DOHH2 (cell line): ENCODE data around the gene GFI1.

ENCODE experiments used
- H3F3A ChIP-seq: fragments of 200-600 bp; sonication (generic), shearing (Covaris generic); 2 replicates; pipeline ENCODE4 v1.6.0; 2016; ENCODE audit warnings: antibody characterized with exemption, mild to moderate bottlenecking; ENCODE audit not compliant: control insufficient read depth, insufficient read depth
- H3K27ac ChIP-seq: fragments of 200-600 bp; sonication (generic); 2 replicates; pipeline ENCODE4 v1.5.1; 2014; ENCODE audit warnings: low read depth, mild to moderate bottlenecking, low read length, moderate library complexity
- H3K27me3 ChIP-seq: fragments of 200-600 bp; sonication (generic); 2 replicates; pipeline ENCODE4 v1.6.1; 2014; ENCODE audit warnings: mild to moderate bottlenecking, low read length, mixed read lengths; ENCODE audit not compliant: control insufficient read depth
- H3K36me3 ChIP-seq: fragments of 200-600 bp; sonication (generic); 2 replicates; pipeline ENCODE4 v1.6.1; 2014; ENCODE audit warnings: mild to moderate bottlenecking, low read length, moderate library complexity, mixed read lengths; ENCODE audit not compliant: control insufficient read depth
- H3K4me1 ChIP-seq: fragments of 200-600 bp; sonication (generic); 2 replicates; pipeline ENCODE4 v1.6.1; 2014; ENCODE audit warnings: mild to moderate bottlenecking, low read length, mixed read lengths; ENCODE audit not compliant: control insufficient read depth
- H3K4me2 ChIP-seq: fragments of 200-600 bp; sonication (generic); 2 replicates; pipeline ENCODE4 v1.6.0; 2014; ENCODE audit warnings: mild to moderate bottlenecking, low read length, moderate library complexity
- H3K4me3 ChIP-seq: fragments of 200-600 bp; sonication (generic); 2 replicates; pipeline ENCODE4 v1.5.1; 2014; ENCODE audit warnings: mild to moderate bottlenecking, low read length, mixed read lengths
- H3K79me2 ChIP-seq: fragments of 200-600 bp; sonication (generic); 2 replicates; pipeline ENCODE4 v1.6.1; 2014; ENCODE audit warnings: mild to moderate bottlenecking, low read length, mixed read lengths; ENCODE audit not compliant: control insufficient read depth
- H3K9me2 ChIP-seq: fragments of 200-600 bp; sonication (generic); replicated peaks from 2 replicates; pipeline ENCODE4 v1.6.1; 2014; ENCODE audit warnings: mild to moderate bottlenecking, low read length, mixed read lengths; ENCODE audit not compliant: control insufficient read depth
- H3K9me3 ChIP-seq: fragments of 200-600 bp; sonication (generic); 2 replicates; pipeline ENCODE4 v1.6.1; 2014; ENCODE audit warnings: antibody characterized with exemption, low read length, mixed read lengths; ENCODE audit not compliant: control insufficient read depth, insufficient read depth
- H4K20me1 ChIP-seq: fragments of 200-600 bp; sonication (generic); 2 replicates; pipeline ENCODE4 v1.6.0; 2014; ENCODE audit warnings: low read depth, mild to moderate bottlenecking, antibody characterized with exemption, low read length, moderate library complexity; ENCODE audit not compliant: control insufficient read depth, insufficient read depth
- EZH2phosphoT487 ChIP-seq: fragments of 200-600 bp; sonication (generic); IDR thresholded peaks from 2 replicates; pipeline ENCODE4 v1.6.1; 2017; ENCODE audit warnings: borderline replicate concordance, mild to moderate bottlenecking, antibody characterized with exemption, low read length, moderate library complexity, mixed read lengths
- TF ChIP-seq, protein P1 (sequence below): fragments of 200-600 bp; sonication (generic); IDR thresholded peaks from one replicate; pipeline ENCODE4 v1.5.1; 2014; ENCODE audit warnings: antibody characterized with exemption, mild to moderate bottlenecking, low read depth, low read length; ENCODE audit not compliant: poor library complexity, severe bottlenecking

Gene GFI1

DNA sequence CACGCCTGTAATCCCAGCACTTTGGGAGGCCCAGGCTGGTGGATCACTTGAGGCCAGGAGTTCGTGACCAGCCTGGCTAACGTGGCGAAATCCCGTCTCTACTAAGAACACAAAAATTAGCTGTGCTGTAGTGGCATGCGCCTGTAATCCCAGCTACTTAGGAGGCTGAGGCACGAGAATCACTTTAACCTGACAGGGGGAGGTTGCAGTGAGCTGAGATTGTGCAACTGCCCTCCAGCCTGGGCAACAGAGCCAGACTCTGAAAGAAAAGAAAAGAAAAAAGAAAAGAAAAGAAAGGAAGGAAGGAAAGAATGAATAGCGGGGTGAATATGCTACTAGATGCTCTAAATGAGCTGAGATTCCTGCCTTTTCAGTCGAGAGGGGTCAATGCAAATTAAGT lies 7.1 kb downstream of the GFI1 start:
- no peaks in the 10 kb centered on the region for H3K79me2 ChIP-seq
- no peaks in the 10 kb centered on the region for H3K9me2 ChIP-seq
- H3K9me3 ChIP-seq = no peaks in the 10 kb centered on the region
- no peak for TF ChIP-seq EZH2phosphoT487
- TF ChIP-seq, protein P1, sequence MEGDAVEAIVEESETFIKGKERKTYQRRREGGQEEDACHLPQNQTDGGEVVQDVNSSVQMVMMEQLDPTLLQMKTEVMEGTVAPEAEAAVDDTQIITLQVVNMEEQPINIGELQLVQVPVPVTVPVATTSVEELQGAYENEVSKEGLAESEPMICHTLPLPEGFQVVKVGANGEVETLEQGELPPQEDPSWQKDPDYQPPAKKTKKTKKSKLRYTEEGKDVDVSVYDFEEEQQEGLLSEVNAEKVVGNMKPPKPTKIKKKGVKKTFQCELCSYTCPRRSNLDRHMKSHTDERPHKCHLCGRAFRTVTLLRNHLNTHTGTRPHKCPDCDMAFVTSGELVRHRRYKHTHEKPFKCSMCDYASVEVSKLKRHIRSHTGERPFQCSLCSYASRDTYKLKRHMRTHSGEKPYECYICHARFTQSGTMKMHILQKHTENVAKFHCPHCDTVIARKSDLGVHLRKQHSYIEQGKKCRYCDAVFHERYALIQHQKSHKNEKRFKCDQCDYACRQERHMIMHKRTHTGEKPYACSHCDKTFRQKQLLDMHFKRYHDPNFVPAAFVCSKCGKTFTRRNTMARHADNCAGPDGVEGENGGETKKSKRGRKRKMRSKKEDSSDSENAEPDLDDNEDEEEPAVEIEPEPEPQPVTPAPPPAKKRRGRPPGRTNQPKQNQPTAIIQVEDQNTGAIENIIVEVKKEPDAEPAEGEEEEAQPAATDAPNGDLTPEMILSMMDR = no peak
- H3K27ac ChIP-seq = no peak overlapping the region
- H4K20me1 ChIP-seq = no peaks in the 10 kb centered on the region
- H3K4me3 ChIP-seq = no peak overlapping the region
- peaks cover 32% of the 10 kb centered on the region for H3K4me1 ChIP-seq
- H3K36me3 ChIP-seq = no peaks in the 10 kb centered on the region
- H3F3A ChIP-seq = no peaks in the 10 kb centered on the region
- no peak overlapping the region for H3K4me2 ChIP-seq
- peaks cover 38% of the 10 kb centered on the region for H3K27me3 ChIP-seq

DNA sequence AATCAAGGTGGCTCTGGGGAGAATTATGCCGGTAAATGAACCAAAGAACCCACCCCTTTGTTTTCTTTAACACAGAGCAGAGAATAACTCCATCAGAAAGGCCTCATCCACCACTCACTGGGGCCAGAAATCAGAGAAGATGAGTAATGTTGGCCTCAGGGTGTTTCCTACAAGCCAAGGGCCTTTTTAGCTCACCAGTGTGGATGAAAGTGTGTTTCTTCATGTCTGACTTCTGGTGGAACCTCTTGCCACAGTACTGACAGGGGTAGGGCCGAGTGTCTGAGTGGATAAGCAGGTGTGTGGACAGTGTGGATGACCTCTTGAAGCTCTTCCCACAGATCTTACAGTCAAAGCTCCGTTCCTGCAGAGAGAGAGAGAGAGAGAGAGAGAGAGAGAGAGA lies 8.3 kb downstream of the GFI1 start:
- Histone ChIP-seq H3K4me2 (no peak overlapping the region), H3K79me2 (no peaks in the 10 kb centered on the region), H3K36me3 (no peaks in the 10 kb centered on the region), H3K27ac (no peak overlapping the region), H3K9me2 (no peaks in the 10 kb centered on the region), H3F3A (no peaks in the 10 kb centered on the region), H3K4me3 (no peak overlapping the region), H4K20me1 (no peaks in the 10 kb centered on the region), H3K4me1 (peaks cover 20% of the 10 kb centered on the region), H3K27me3 (peaks cover 29% of the 10 kb centered on the region), H3K9me3 (no peaks in the 10 kb centered on the region)
- TF ChIP-seq, protein P1 = no peak
- no peak for TF ChIP-seq EZH2phosphoT487

DNA sequence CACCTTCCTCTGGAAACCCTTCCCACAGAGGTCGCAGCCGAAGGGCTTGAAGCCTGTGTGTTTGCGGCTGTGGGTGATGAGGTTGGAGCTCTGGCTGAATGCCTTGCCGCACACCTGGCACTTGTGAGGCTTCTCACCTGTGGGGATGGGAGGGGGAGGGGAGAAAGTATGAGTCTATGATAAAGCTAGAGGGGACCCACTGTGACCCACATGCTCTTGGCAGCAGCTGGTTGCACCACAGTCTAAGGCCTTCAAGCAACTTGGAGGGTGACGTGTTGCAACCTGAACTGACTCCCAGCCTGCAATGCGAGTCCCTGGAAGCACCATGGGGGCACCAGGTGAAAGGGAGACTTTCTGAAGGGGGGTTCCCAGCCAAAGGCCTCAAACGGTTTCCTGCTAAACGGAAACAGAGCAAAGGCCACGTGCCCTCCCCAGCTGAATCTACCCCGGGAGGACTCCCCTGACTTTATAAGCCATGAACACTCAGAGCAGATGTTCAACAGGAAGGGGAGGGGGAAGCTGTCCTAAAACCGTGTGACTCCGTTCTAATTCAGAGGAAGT lies 10.6 kb downstream of the GFI1 start:
- H3F3A ChIP-seq = no peaks in the 10 kb centered on the region
- no peaks in the 10 kb centered on the region for H3K9me2 ChIP-seq
- no peak overlapping the region for H3K4me3 ChIP-seq
- H3K79me2 ChIP-seq = no peaks in the 10 kb centered on the region
- no peaks in the 10 kb centered on the region for H3K9me3 ChIP-seq
- no peaks in the 10 kb centered on the region for H3K36me3 ChIP-seq
- H3K27me3 ChIP-seq = peaks cover 12% of the 10 kb centered on the region; the same call in 1 of the 2 replicates
- no peaks in the 10 kb centered on the region for H4K20me1 ChIP-seq
- peak overlapping the region; percentile 4 for H3K4me2 ChIP-seq
- no peak overlapping the region for H3K27ac ChIP-seq
- TF ChIP-seq, protein P1 = no peak
- no peak for TF ChIP-seq EZH2phosphoT487
- peaks cover 9% of the 10 kb centered on the region for H3K4me1 ChIP-seq
